ENCODE results near the gene HOXA9.

The HOXA9 gene

DNA sequence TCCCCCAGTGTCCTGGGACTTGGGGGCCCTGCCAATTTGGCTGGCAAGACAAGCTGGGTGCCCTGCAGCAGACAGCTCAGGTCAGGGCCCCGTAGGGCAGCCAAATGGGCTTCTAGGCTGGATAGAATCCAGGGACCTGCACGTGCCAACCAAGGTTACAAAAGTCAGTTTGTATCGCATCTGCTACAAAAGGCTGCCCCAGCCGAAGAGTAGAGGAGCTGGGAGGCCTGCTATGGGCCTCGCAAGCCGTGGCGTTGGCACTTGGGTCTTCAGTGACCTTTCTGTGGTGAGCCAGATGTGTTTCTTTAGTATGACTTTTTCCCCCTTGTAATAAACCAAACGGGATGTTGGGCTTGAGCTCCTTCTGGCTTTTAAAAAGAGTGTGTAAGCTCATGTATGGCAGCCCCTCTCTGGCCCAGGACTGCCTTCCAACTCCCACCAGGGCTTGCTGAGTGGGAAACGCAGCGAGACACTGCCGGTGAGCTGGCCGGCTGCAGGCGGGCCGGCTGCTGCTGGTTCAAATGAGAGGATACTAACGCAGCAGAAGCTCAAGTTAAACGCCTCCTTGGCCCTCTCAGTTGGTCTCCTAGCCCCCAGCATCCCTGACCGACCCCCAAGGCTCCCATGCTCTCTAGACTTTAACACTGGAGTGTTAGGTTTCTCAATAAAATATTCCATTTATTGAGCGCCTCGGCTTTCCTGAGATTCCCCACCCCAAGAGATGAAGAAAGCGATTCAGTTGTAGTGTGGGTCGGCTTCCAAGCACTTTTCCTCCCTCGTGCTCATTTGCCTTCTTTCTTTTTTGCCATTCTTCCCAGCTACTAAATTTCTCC, 11.8 kb upstream of the HOXA9 start:
- no peak for DNase-seq (ENCODE audit: low read depth in 1 of 2, low spot score in 1 of 2)
- Histone ChIP-seq H3K27me3 (ENCODE audit: insufficient read depth, poor library complexity, severe bottlenecking) (peaks cover 45% of the 10 kb centered on the region), H3K27ac (replicated peaks) (no peak overlapping the region), H3K4me3 (replicated peaks; ENCODE audit: insufficient read depth, low read length) (no peak overlapping the region)
- TF ChIP-seq POLR2AphosphoS5 (IDR thresholded peaks at IDR 0.05; ENCODE audit: low read depth) = no peak
- TF ChIP-seq, protein P1, sequence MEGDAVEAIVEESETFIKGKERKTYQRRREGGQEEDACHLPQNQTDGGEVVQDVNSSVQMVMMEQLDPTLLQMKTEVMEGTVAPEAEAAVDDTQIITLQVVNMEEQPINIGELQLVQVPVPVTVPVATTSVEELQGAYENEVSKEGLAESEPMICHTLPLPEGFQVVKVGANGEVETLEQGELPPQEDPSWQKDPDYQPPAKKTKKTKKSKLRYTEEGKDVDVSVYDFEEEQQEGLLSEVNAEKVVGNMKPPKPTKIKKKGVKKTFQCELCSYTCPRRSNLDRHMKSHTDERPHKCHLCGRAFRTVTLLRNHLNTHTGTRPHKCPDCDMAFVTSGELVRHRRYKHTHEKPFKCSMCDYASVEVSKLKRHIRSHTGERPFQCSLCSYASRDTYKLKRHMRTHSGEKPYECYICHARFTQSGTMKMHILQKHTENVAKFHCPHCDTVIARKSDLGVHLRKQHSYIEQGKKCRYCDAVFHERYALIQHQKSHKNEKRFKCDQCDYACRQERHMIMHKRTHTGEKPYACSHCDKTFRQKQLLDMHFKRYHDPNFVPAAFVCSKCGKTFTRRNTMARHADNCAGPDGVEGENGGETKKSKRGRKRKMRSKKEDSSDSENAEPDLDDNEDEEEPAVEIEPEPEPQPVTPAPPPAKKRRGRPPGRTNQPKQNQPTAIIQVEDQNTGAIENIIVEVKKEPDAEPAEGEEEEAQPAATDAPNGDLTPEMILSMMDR (IDR thresholded peaks at IDR 0.05; ENCODE audit: insufficient read depth, low read length) = no peak
- no peak for TF ChIP-seq SPI1 (IDR thresholded peaks at IDR 0.05; ENCODE audit: borderline replicate concordance, low read depth)
- no peak for TF ChIP-seq GABPA (IDR thresholded peaks at IDR 0.05; ENCODE audit: low read depth)
- TF ChIP-seq, protein P2, sequence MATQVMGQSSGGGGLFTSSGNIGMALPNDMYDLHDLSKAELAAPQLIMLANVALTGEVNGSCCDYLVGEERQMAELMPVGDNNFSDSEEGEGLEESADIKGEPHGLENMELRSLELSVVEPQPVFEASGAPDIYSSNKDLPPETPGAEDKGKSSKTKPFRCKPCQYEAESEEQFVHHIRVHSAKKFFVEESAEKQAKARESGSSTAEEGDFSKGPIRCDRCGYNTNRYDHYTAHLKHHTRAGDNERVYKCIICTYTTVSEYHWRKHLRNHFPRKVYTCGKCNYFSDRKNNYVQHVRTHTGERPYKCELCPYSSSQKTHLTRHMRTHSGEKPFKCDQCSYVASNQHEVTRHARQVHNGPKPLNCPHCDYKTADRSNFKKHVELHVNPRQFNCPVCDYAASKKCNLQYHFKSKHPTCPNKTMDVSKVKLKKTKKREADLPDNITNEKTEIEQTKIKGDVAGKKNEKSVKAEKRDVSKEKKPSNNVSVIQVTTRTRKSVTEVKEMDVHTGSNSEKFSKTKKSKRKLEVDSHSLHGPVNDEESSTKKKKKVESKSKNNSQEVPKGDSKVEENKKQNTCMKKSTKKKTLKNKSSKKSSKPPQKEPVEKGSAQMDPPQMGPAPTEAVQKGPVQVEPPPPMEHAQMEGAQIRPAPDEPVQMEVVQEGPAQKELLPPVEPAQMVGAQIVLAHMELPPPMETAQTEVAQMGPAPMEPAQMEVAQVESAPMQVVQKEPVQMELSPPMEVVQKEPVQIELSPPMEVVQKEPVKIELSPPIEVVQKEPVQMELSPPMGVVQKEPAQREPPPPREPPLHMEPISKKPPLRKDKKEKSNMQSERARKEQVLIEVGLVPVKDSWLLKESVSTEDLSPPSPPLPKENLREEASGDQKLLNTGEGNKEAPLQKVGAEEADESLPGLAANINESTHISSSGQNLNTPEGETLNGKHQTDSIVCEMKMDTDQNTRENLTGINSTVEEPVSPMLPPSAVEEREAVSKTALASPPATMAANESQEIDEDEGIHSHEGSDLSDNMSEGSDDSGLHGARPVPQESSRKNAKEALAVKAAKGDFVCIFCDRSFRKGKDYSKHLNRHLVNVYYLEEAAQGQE (IDR thresholded peaks at IDR 0.05; ENCODE audit: insufficient replicate concordance, low read depth) = no peak

DNA sequence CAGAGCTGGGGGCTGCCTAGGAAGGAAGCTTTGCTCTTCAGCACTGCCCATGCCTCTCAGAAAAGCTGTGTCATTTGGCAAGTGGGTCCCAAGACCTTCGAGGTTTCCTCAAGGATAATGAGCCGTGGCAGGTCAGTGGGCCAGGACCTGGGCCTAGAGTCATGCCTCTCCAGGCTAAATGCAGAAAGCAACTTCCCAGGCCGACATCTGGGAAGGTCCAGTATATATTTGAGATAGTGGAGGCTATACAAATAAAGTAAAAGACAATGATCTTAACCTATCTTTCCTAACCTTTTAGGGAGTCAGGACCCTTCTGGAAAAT, 11.1 kb upstream of the HOXA9 start:
- TF ChIP-seq GABPA (IDR thresholded peaks at IDR 0.05; ENCODE audit: low read depth) (no peak), POLR2AphosphoS5 (IDR thresholded peaks at IDR 0.05; ENCODE audit: low read depth) (no peak), SPI1 (IDR thresholded peaks at IDR 0.05; ENCODE audit: borderline replicate concordance, low read depth) (no peak)
- TF ChIP-seq, protein P2 (IDR thresholded peaks at IDR 0.05; ENCODE audit: insufficient replicate concordance, low read depth) = no peak
- TF ChIP-seq, protein P1 (IDR thresholded peaks at IDR 0.05; ENCODE audit: insufficient read depth, low read length) = no peak
- H3K4me3 ChIP-seq (replicated peaks; ENCODE audit: insufficient read depth, low read length) = no peak overlapping the region
- H3K27ac ChIP-seq (replicated peaks) = no peak overlapping the region
- H3K27me3 ChIP-seq (ENCODE audit: insufficient read depth, poor library complexity, severe bottlenecking) = peaks cover 50% of the 10 kb centered on the region
- no peak for DNase-seq (ENCODE audit: low read depth in 1 of 2, low spot score in 1 of 2)

DNA sequence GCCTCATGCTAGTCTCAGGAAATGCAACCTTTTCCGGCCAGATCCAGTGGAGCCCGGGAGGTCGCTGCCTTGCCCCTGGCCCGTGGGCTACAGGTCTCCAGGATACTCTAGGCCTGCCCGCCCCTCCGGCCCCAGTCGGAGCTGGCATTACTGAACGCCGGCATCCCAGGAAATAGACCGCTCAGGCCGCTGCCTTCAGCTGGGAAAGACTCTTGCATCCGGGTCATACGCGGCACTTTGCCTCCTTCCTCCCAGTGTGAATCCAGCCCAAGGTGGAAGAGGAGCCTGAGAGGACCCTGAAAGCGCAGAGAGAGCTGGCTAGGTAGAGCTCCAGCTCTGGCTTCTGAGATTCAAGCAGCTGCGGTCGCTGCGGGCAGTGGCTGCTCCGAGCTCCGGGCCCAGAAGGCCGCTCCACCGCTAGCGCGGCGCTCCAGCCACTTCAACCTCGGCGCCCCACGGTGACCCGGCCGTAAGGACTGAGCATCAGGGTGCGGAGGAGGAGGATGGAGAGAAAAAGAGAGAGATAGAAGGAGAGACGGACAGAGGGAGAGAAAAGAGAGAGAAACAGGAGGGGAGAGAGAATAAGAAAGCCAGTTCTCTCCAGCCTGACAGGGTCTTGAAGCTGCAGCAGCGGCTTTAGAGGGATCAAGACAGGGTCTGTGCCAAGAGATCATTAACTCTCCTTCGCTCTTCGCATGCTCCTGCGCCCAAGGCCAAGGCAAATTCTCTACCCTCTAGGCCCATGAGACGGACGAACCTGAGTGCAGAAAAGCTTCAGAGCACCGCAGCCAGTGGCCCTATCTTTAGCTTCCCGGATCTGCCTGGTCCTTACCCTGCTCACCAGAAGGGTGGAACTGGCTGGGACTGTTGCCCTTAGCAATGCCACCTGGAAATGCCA, 10.5 kb upstream of the HOXA9 start:
- DNase-seq (ENCODE audit: low read depth in 1 of 2, low spot score in 1 of 2) = no peak
- Histone ChIP-seq H3K27me3 (ENCODE audit: insufficient read depth, poor library complexity, severe bottlenecking) (peaks cover 50% of the 10 kb centered on the region), H3K27ac (replicated peaks) (no peak overlapping the region), H3K4me3 (replicated peaks; ENCODE audit: insufficient read depth, low read length) (no peak overlapping the region)
- TF ChIP-seq SPI1 (IDR thresholded peaks at IDR 0.05; ENCODE audit: borderline replicate concordance, low read depth) (no peak), GABPA (IDR thresholded peaks at IDR 0.05; ENCODE audit: low read depth) (no peak), POLR2AphosphoS5 (IDR thresholded peaks at IDR 0.05; ENCODE audit: low read depth) (no peak)
- TF ChIP-seq, protein P1 (IDR thresholded peaks at IDR 0.05; ENCODE audit: insufficient read depth, low read length) = no peak
- TF ChIP-seq, protein P2 (IDR thresholded peaks at IDR 0.05; ENCODE audit: insufficient replicate concordance, low read depth) = no peak
